BLaER1 treated with 17β-estradiol and CSF1 and Interleukin-3, amounts not matched to agents 10 nM and 100 nM (cell line): ENCODE measurements around the gene MEOX2.

ENCODE experiments used
- H3K27ac ChIP-seq, 11 experiments: shearing (Covaris generic); formaldehyde crosslinking; 2 replicates each; pipeline ENCODE4 v1.8.1; 2022
- H3K27me3 ChIP-seq, 11 experiments: shearing (Covaris generic); formaldehyde crosslinking; 2 replicates each; pipeline ENCODE4 v1.8.1; 2022
- H3K36me3 ChIP-seq, 11 experiments: shearing (Covaris generic); formaldehyde crosslinking; 2 replicates each; pipeline ENCODE4 v1.8.1; 2022
- H3K4me1 ChIP-seq, 10 experiments: shearing (Covaris generic); formaldehyde crosslinking; 2 replicates each; pipeline ENCODE4 v1.8.1; 2022
- H3K4me2 ChIP-seq, 11 experiments: shearing (Covaris generic); formaldehyde crosslinking; 2 replicates each; pipeline ENCODE4 v1.8.1; 2022
- H3K4me3 ChIP-seq, 10 experiments: shearing (Covaris generic); formaldehyde crosslinking; 2 replicates each; pipeline ENCODE4 v1.8.1; 2022
- H3K9ac ChIP-seq, 11 experiments: shearing (Covaris generic); formaldehyde crosslinking; 2 replicates each; pipeline ENCODE4 v1.8.1; 2022
- H3K9me3 ChIP-seq, 11 experiments: shearing (Covaris generic); formaldehyde crosslinking; replicated peaks in 1 of 11; 2 replicates each; pipeline ENCODE4 v1.8.1; 2022
- H4K20me1 ChIP-seq, 11 experiments: shearing (Covaris generic); formaldehyde crosslinking; 2 replicates each; pipeline ENCODE4 v1.8.1; 2022
- Cebpa-rat ChIP-seq, 11 experiments: shearing (Covaris generic); IDR thresholded peaks; 2 replicates each; pipeline ENCODE4 v1.8.1; 2022

MEOX2 gene

GRCh38 chr7:15682751-15683245 is 3.7 kb downstream of the MEOX2 start:
- Histone ChIP-seq H3K36me3 (no peaks in the 10 kb centered on the region), H3K27ac (no peak overlapping the region), H4K20me1 (no peaks in the 10 kb centered on the region), H3K4me2 (no peak overlapping the region), H3K27me3 (no peaks in the 10 kb centered on the region), H3K9ac (no peak overlapping the region), H3K4me1 (no peaks in the 10 kb centered on the region), H3K4me3 (no peak overlapping the region), H3K9me3 (peaks cover 12 to 26% (median 25%) of the 10 kb centered on the region in 11 experiments; a peak in 21 of 22 replicates)
- no peak for TF ChIP-seq Cebpa-rat (IDR thresholded peaks at IDR 0.05)

GRCh38 chr7:15682111-15682510 is 4.4 kb downstream of the MEOX2 start:
- H3K27ac ChIP-seq: no peak overlapping the region
- no peak overlapping the region for H3K4me2 ChIP-seq
- H3K4me1 ChIP-seq: no peaks in the 10 kb centered on the region

GRCh38 chr7:15681631-15682030 is 4.9 kb downstream of the MEOX2 start:
- no peaks in the 10 kb centered on the region for H3K36me3 ChIP-seq
- H3K4me1 ChIP-seq: no peaks in the 10 kb centered on the region
- H4K20me1 ChIP-seq: no peaks in the 10 kb centered on the region
- TF ChIP-seq Cebpa-rat (IDR thresholded peaks at IDR 0.05): no peak
- H3K27me3 ChIP-seq: no peaks in the 10 kb centered on the region
- no peak overlapping the region for H3K9ac ChIP-seq
- no peak overlapping the region for H3K27ac ChIP-seq
- H3K4me3 ChIP-seq: no peak overlapping the region
- H3K9me3 ChIP-seq: peaks cover 5 to 15% (median 14%) of the 10 kb centered on the region in 11 experiments; a peak in 20 of 22 replicates
- H3K4me2 ChIP-seq: no peak overlapping the region

More at GRCh38 chr7:15682111-15682510, 4.4 kb downstream of the MEOX2 start:
- Histone ChIP-seq H3K9me3 (peaks cover 10 to 19% (median 18%) of the 10 kb centered on the region in 11 experiments; a peak in 21 of 22 replicates), H4K20me1 (no peaks in the 10 kb centered on the region), H3K4me3 (no peak overlapping the region), H3K9ac (no peak overlapping the region), H3K36me3 (no peaks in the 10 kb centered on the region), H3K27me3 (no peaks in the 10 kb centered on the region)
- TF ChIP-seq Cebpa-rat (IDR thresholded peaks at IDR 0.05): no peak

- Histone ChIP-seq H3K9me3 (peaks cover 3 to 10% (median 9%) of the 10 kb centered on the region in 11 experiments; a peak in 18 of 22 replicates), H3K27ac (no peak overlapping the region), H3K4me2 (no peak overlapping the region), H3K4me3 (no peak overlapping the region), H3K36me3 (no peaks in the 10 kb centered on the region), H4K20me1 (no peaks in the 10 kb centered on the region), H3K27me3 (no peaks in the 10 kb centered on the region), H3K4me1 (no peaks in the 10 kb centered on the region), H3K9ac (no peak overlapping the region)
- TF ChIP-seq Cebpa-rat (IDR thresholded peaks at IDR 0.05): no peak
Measured at GRCh38 chr7:15681186-15681585, 5.3 kb downstream of the MEOX2 start.

- Histone ChIP-seq H3K4me2 (no peak overlapping the region), H3K9ac (no peak overlapping the region), H3K27me3 (no peaks in the 10 kb centered on the region), H3K27ac (no peak overlapping the region), H3K4me1 (no peaks in the 10 kb centered on the region), H4K20me1 (no peaks in the 10 kb centered on the region), H3K9me3 (peaks cover 0 to 3% (median 2%) of the 10 kb centered on the region in 11 experiments; a peak in 14 of 22 replicates), H3K4me3 (no peak overlapping the region), H3K36me3 (no peaks in the 10 kb centered on the region)
- TF ChIP-seq Cebpa-rat (IDR thresholded peaks at IDR 0.05): no peak
Measured at GRCh38 chr7:15680446-15680845, 6.0 kb downstream of the MEOX2 start.

- TF ChIP-seq Cebpa-rat (IDR thresholded peaks at IDR 0.05): no peak
- Histone ChIP-seq H3K27ac (no peak overlapping the region), H3K9me3 (no peaks in the 10 kb centered on the region), H4K20me1 (no peaks in the 10 kb centered on the region), H3K9ac (no peak overlapping the region), H3K36me3 (no peaks in the 10 kb centered on the region), H3K27me3 (no peaks in the 10 kb centered on the region), H3K4me2 (no peak overlapping the region), H3K4me1 (no peaks in the 10 kb centered on the region), H3K4me3 (no peak overlapping the region)
Measured at GRCh38 chr7:15679306-15679705, 7.2 kb downstream of the MEOX2 start.

GRCh38 chr7:15678653-15679052 is 7.8 kb downstream of the MEOX2 start:
- TF ChIP-seq Cebpa-rat (IDR thresholded peaks at IDR 0.05): no peak
- no peak overlapping the region for H3K4me3 ChIP-seq
- H3K4me1 ChIP-seq: no peaks in the 10 kb centered on the region
- H3K9me3 ChIP-seq: no peaks in the 10 kb centered on the region
- H3K27me3 ChIP-seq: no peaks in the 10 kb centered on the region
- H3K4me2 ChIP-seq: no peak overlapping the region
- no peak overlapping the region for H3K9ac ChIP-seq
- H3K36me3 ChIP-seq: no peaks in the 10 kb centered on the region
- H3K27ac ChIP-seq: no peak overlapping the region
- no peaks in the 10 kb centered on the region for H4K20me1 ChIP-seq

- H3K27ac ChIP-seq: no peak overlapping the region
- no peak overlapping the region for H3K4me3 ChIP-seq
- H3K36me3 ChIP-seq: no peaks in the 10 kb centered on the region
- no peak overlapping the region for H3K4me2 ChIP-seq
- H4K20me1 ChIP-seq: no peaks in the 10 kb centered on the region
- no peak for TF ChIP-seq Cebpa-rat (IDR thresholded peaks at IDR 0.05)
- no peaks in the 10 kb centered on the region for H3K4me1 ChIP-seq
- H3K27me3 ChIP-seq: no peaks in the 10 kb centered on the region
- H3K9me3 ChIP-seq: no peaks in the 10 kb centered on the region
- H3K9ac ChIP-seq: no peak overlapping the region
Measured at GRCh38 chr7:15675379-15675778, 11.1 kb downstream of the MEOX2 start.

- no peaks in the 10 kb centered on the region for H3K9me3 ChIP-seq
- no peak overlapping the region for H3K27ac ChIP-seq
- no peak overlapping the region for H3K4me3 ChIP-seq
- no peaks in the 10 kb centered on the region for H3K27me3 ChIP-seq
- H4K20me1 ChIP-seq: no peaks in the 10 kb centered on the region
- H3K4me1 ChIP-seq: no peaks in the 10 kb centered on the region
- no peak overlapping the region for H3K9ac ChIP-seq
- no peak for TF ChIP-seq Cebpa-rat (IDR thresholded peaks at IDR 0.05)
- H3K4me2 ChIP-seq: no peak overlapping the region
- no peaks in the 10 kb centered on the region for H3K36me3 ChIP-seq
Measured at GRCh38 chr7:15674586-15674985, 11.9 kb downstream of the MEOX2 start.

- no peaks in the 10 kb centered on the region for H3K9me3 ChIP-seq
- no peak overlapping the region for H3K4me3 ChIP-seq
- no peak overlapping the region for H3K4me2 ChIP-seq
- no peak overlapping the region for H3K9ac ChIP-seq
- no peaks in the 10 kb centered on the region for H3K27me3 ChIP-seq
- no peak overlapping the region for H3K27ac ChIP-seq
- H4K20me1 ChIP-seq: no peaks in the 10 kb centered on the region
- no peaks in the 10 kb centered on the region for H3K4me1 ChIP-seq
- TF ChIP-seq Cebpa-rat (IDR thresholded peaks at IDR 0.05): peak in 4 of 11 experiments; percentile 46 to 61 (median 53); a peak in 7 of 22 replicates
- no peaks in the 10 kb centered on the region for H3K36me3 ChIP-seq
Measured at GRCh38 chr7:15669443-15670090, 16.9 kb downstream of the MEOX2 start.
